IMR-90 (cell line): Measurements from ENCODE around the gene NELL1.

Experiments used
- BHLHE40 ChIP-seq: fragments of 150-350 bp; IDR thresholded peaks from 2 replicates; pipeline ENCODE4 v1.6.1; 2016; ENCODE audit warnings: mild to moderate bottlenecking, low read depth, low read length
- CEBPB ChIP-seq: IDR thresholded peaks from 2 replicates; pipeline ENCODE4 v1.6.1; 2012; ENCODE audit warnings: low read depth, low read length, improper control_type of control experiment
- CHD1 ChIP-seq: IDR thresholded peaks from 2 replicates; pipeline ENCODE4 v1.6.1; 2012; ENCODE audit warnings: low read depth, low read length, improper control_type of control experiment
- CTCF ChIP-seq: conservative IDR thresholded peaks from 2 replicates; pipeline ENCODE4 v1.5.1; 2012; ENCODE audit warnings: mild to moderate bottlenecking, low read depth, low read length, improper control_type of control experiment
- ELK1 ChIP-seq: fragments of 150-350 bp; IDR thresholded peaks from 2 replicates; pipeline ENCODE4 v1.6.1; 2016; ENCODE audit warnings: low read depth, mild to moderate bottlenecking, low read length, moderate library complexity, borderline replicate concordance
- FOS ChIP-seq: fragments of 150-350 bp; IDR thresholded peaks from 2 replicates; pipeline ENCODE4 v1.6.1; 2016; ENCODE audit warnings: low read depth, low read length
- MXI1 ChIP-seq: IDR thresholded peaks from 2 replicates; pipeline ENCODE4 v1.6.1; 2012; ENCODE audit warnings: low read depth, mild to moderate bottlenecking, low read length, moderate library complexity, borderline replicate concordance
- NFE2L2 ChIP-seq: fragments of 150-350 bp; IDR thresholded peaks from 2 replicates; pipeline ENCODE4 v1.6.1; 2016; ENCODE audit warnings: low read depth, mild to moderate bottlenecking, low read length
- POLR2A ChIP-seq: IDR thresholded peaks from 2 replicates; pipeline ENCODE4 v1.6.1; 2012; ENCODE audit warnings: mild to moderate bottlenecking, low read depth, low read length
- RAD21 ChIP-seq: IDR thresholded peaks from 2 replicates; pipeline ENCODE4 v1.6.1; 2012; ENCODE audit warnings: low read length, improper control_type of control experiment
- RCOR1 ChIP-seq: IDR thresholded peaks from 2 replicates; pipeline ENCODE4 v1.6.1; 2012; ENCODE audit warnings: mild to moderate bottlenecking, low read length, improper control_type of control experiment; ENCODE audit not compliant: insufficient replicate concordance
- RFX5 ChIP-seq: IDR thresholded peaks from 2 replicates; pipeline ENCODE4 v1.8.0; 2012; ENCODE audit warnings: low read depth, mild to moderate bottlenecking, low read length, moderate library complexity
- SMC3 ChIP-seq: fragments of 150-350 bp; IDR thresholded peaks from 2 replicates; pipeline ENCODE4 v1.6.1; 2016; ENCODE audit warnings: low read depth, mild to moderate bottlenecking, antibody characterized with exemption, low read length, moderate library complexity
- USF2 ChIP-seq: fragments of 150-350 bp; IDR thresholded peaks from 2 replicates; pipeline ENCODE4 v1.6.1; 2017; ENCODE audit warnings: mild to moderate bottlenecking, antibody characterized with exemption, low read length, low read depth

GRCh38 chr11:21148376-21148775, 479.0 kb downstream of the NELL1 start:
- TF ChIP-seq USF2 (no peak), MXI1 (no peak), POLR2A (no peak), SMC3 (no peak), CTCF (no peak), RAD21 (no peak), CHD1 (no peak), CEBPB (no peak), ELK1 (no peak), NFE2L2 (no peak), RCOR1 (no peak), RFX5 (no peak), FOS (no peak), BHLHE40 (no peak)
